GM12801 (cell line): ENCODE results near the gene OPTC.

Source experiments
- TF ChIP-seq, protein P1 (sequence below): IDR thresholded peaks from one replicate; pipeline ENCODE4 v1.5.1; 2011; ENCODE audit warnings: control low read depth; ENCODE audit not compliant: insufficient read length; ENCODE audit errors: extremely low read depth

Gene OPTC

DNA sequence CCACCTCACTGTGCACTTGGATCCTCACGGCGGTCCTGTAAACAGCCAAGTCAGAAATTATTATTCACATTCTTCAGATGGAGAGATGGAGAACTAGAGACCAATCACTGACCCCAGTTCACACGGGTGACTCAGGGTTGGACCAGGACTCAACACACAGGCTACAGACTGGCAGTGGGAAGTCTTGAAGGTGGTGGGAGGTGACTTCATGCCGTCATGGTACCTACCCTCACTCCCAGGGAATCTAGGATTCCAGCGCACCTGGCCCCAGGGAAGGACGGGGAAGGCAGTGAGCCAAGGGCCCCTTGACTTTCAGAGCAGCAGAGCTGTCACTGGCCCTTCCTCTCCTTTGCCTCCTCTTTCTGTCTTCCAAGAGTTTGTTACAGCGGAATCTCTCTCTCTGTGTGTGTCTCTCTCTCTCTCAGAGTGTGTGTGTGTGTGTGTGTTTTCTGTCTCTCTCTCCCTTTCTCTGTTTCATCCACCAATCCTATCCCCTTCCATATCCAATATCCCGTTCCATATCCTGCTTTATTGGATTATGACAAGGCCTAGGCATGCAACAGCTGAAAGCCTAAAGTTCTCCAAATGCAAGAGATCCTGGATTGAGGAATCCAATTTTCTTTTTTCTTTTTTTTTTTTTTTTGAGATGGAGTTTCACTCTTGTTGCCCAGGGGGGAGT is 11.7 kb downstream of the OPTC start:
- TF ChIP-seq, protein P1, sequence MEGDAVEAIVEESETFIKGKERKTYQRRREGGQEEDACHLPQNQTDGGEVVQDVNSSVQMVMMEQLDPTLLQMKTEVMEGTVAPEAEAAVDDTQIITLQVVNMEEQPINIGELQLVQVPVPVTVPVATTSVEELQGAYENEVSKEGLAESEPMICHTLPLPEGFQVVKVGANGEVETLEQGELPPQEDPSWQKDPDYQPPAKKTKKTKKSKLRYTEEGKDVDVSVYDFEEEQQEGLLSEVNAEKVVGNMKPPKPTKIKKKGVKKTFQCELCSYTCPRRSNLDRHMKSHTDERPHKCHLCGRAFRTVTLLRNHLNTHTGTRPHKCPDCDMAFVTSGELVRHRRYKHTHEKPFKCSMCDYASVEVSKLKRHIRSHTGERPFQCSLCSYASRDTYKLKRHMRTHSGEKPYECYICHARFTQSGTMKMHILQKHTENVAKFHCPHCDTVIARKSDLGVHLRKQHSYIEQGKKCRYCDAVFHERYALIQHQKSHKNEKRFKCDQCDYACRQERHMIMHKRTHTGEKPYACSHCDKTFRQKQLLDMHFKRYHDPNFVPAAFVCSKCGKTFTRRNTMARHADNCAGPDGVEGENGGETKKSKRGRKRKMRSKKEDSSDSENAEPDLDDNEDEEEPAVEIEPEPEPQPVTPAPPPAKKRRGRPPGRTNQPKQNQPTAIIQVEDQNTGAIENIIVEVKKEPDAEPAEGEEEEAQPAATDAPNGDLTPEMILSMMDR = no peak

DNA sequence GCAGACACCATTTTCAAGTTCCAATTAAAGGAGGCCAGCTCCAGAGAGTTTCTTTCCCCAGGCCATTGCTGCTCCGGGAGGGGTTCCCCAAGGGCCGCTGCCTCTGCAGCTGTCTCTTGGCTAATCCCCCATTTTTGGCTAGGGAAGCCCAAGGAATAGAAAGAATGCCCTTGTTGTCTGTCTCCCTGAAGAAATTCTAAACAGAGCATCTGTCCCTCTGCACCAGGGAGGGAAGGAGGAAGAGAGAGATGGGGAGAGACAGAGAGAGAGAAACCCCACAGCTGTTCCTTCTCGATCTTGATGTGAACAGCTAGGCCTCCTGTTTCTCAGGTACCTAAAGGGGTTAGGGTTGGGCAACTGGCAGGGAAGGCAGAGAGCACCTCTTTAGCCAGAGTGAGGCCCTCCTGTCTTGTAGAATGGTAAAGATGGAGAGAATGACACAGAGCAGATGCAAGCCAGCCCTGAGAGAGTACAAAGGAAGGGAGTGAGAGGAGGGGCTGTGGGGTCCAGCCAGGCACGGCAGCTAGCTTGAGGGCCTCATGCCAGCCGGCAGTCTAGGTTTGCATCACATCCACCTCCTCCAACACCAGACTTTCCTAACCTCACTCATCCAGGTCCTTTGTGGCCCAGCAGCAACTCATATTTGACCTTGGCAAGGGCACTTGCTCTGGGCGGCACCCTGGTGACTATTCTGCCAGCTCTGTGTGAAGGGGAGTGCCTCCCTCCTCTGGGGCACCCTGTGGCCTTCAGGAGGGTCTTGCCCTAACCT is 13.1 kb downstream of the OPTC start:
- TF ChIP-seq, protein P1 = no peak

DNA sequence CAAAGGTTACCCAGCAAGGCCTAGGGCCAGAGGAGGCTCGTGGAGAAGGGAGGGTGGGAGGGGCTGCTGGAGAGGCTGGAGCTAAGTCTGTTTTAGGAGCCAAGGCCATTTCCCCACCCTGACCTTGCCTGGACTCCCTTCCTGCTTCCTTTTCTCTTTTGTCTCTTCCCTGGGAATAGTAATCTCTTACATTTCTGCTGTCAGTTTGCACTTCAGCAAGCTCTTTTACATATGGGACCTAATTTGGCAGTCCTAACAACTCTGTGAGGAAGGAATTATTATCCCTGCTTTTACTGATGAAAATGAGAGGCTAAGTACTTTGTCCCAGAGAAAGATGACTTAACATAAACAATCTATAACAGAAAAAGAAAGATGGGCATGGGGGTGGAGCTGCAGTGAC is 13.8 kb downstream of the OPTC start:
- TF ChIP-seq, protein P1 = no peak

DNA sequence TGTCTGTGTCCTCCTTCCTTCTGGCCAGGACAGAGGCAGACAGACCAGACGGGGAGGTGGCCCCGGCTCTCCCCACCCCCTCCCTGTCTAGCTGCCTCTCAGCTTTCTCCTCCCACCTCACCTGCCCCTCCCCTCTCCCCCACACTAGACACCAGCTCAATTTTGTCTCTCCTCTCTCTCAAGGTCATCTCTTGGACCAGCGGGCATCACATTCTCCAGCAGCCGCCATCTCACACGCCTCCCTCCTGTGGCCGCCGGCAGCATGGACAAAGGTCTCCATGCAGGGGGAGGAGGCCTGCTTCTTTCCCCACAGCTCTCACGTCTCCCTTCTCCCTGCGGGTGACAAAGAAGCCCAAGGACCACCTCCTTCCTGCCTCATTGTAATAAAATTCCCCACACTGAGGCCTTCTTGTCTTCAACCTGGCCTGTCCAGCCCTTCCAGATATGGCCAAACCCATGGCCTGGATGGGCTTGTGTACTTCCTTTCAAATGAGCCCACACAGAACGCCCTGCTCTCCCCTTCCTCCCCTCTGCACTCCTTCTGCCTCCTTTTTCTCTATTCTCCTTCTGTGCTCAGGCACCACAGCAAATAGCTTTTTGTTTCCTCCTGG is 14.6 kb downstream of the OPTC start:
- TF ChIP-seq, protein P1 = no peak

DNA sequence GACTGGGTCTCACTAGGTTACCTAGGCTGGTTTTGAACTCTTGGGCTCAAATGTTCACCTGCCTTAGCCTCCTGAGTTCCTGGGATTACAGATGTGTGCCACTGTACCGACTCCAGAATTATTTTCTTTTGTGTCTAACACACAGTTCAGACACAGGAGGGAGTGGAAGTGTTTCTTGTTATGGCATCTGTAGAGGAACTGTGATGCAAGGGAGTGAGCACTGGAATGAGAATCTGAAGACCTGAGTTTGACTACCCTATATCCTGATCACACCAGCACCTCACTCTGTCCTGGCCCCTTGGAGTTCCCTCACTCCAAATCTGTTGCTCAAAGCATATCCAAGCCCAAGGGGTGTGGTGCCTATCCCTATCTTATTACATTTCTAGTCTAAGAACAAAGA is 15.2 kb downstream of the OPTC start:
- TF ChIP-seq, protein P1 = no peak

DNA sequence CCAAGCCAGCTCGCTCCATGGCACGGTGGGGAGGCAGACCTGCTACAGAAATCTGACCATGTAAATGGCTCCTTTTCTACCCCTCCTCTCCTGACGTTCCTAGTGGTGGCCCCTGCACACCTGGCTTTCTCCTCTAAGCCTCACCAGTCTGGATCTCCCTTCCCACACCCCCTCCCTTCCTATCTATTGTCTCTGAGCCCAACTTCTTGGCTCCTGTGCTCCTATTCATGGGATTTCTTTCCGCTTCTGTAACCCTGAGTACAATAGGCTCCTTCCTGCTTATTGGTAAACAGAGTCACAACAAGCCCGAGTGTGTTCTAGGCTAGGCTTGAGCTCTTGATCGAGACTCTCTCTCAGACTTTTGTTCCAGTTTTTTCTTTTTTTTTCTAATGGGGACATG is 17.6 kb downstream of the OPTC start:
- TF ChIP-seq, protein P1 = no peak

DNA sequence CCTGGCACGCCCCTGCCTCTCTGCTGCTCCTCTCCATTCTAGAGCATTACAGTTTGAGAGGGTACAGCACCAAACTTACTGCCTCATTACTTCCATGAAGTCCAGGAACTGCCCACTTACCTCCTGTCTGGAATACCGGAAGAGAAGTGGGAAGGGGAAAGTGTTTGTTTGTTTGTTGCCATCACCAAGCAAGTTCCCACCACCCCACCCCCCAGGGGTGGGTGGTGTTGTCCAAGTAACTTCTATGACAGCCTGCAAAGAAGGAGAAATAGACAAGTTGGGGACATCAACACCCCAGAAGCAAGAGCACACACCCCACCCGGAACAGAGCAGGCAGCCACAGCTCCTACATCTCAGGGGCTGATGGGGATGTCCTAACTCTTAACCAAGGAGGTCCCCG is 18.0 kb downstream of the OPTC start:
- TF ChIP-seq, protein P1 = no peak
